TTC549 (cell line): ENCODE measurements around the gene NBPF1.
"Not testable (repeated sequence)": the region's sequence is repeated elsewhere in the genome, so short reads cannot be mapped to it uniquely, and the experiment has no call there.

Source experiments
- FAIRE-seq: peaks from 2 replicates; lab custom pipeline; 2012; peaks lifted over from hg19 to GRCh38; lab: Jason Lieb, UNC

Gene NBPF1

GRCh38 chr1:16605532-16606505 lies 7.5 kb downstream of the NBPF1 start:
- no peak for FAIRE-seq

GRCh38 chr1:16605213-16605525 lies 8.2 kb downstream of the NBPF1 start:
- no peak for FAIRE-seq

- not testable (repeated sequence) for FAIRE-seq
These were observed 8.7 kb downstream of the NBPF1 start for GRCh38 chr1:16604514-16605212.

- not testable (repeated sequence) for FAIRE-seq
These were observed 9.7 kb downstream of the NBPF1 start for GRCh38 chr1:16603623-16604022.

GRCh38 chr1:16602336-16603011 lies 10.9 kb downstream of the NBPF1 start:
- FAIRE-seq: not testable (repeated sequence)

- FAIRE-seq: not testable (repeated sequence)
These were observed 12.2 kb downstream of the NBPF1 start for GRCh38 chr1:16600855-16601786.

- FAIRE-seq: not testable (repeated sequence)
These were observed 14.0 kb downstream of the NBPF1 start for GRCh38 chr1:16599326-16599725.

- FAIRE-seq: not testable (repeated sequence)
These were observed 18.1 kb downstream of the NBPF1 start for GRCh38 chr1:16595216-16595615.

GRCh38 chr1:16591845-16592244 lies 21.5 kb downstream of the NBPF1 start:
- FAIRE-seq: peak; percentile 57

GRCh38 chr1:16588081-16588480 lies 25.3 kb downstream of the NBPF1 start:
- not testable (repeated sequence) for FAIRE-seq

- FAIRE-seq: not testable (repeated sequence)
These were observed 25.7 kb downstream of the NBPF1 start for GRCh38 chr1:16587639-16588038.

- FAIRE-seq: not testable (repeated sequence)
These were observed 48.0 kb downstream of the NBPF1 start for GRCh38 chr1:16565324-16565723.

GRCh38 chr1:16561035-16561434 lies 52.3 kb downstream of the NBPF1 start:
- not testable (repeated sequence) for FAIRE-seq

GRCh38 chr1:16560498-16560897 lies 52.9 kb downstream of the NBPF1 start:
- FAIRE-seq: not testable (repeated sequence)

- not testable (repeated sequence) for FAIRE-seq
These were observed 53.7 kb downstream of the NBPF1 start for GRCh38 chr1:16559688-16560087.

GRCh38 chr1:16557034-16557433 lies 56.3 kb downstream of the NBPF1 start:
- not testable (repeated sequence) for FAIRE-seq

- FAIRE-seq: not testable (repeated sequence)
These were observed 60.1 kb downstream of the NBPF1 start for GRCh38 chr1:16553244-16553643.

- FAIRE-seq: not testable (repeated sequence)
These were observed 63.0 kb downstream of the NBPF1 start for GRCh38 chr1:16550212-16550918.

GRCh38 chr1:16549545-16549944 lies 63.8 kb downstream of the NBPF1 start:
- FAIRE-seq: not testable (repeated sequence)

- FAIRE-seq: not testable (repeated sequence)
These were observed 65.7 kb downstream of the NBPF1 start for GRCh38 chr1:16547502-16548241.
